ENCODE measurements around the gene ENGASE.

DNA sequence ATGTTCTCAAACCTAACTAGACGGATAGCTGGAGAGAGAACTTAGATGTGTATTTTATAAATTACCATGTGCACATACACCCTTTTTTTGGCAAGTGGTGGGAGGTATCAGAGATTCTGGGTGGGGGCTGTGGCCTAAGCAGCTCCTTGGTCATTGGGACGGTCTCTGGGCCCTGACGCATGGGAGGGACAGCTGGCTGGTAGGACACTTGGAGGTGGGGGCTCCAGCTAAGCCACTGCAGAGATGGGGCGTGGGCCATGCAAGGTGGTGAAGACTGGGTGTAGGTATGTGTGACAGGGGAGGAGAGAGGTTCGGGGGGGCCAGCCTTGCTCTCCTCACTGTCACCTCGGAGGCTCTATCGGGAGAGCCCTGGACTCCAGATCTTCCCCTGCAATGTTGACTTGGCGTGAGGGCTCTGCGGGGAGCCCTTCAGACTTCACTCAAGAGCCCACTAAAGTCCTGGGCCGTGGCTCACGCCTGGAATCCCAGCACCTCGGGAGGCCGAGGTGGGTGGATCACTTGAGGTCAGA lies 33.5 kb upstream of the ENGASE start:
- TF ChIP-seq EP300 (IDR thresholded peaks at IDR 0.05; ENCODE audit: borderline replicate concordance in 1 of 2, low read depth in 2 of 2, low read length in 2 of 2): no peak
- TF ChIP-seq POLR2AphosphoS5 (IDR thresholded peaks at IDR 0.05; ENCODE audit: low read depth, low read length): no peak
- TF ChIP-seq JUND (IDR thresholded peaks at IDR 0.05; ENCODE audit: low read length): no peak
- TF ChIP-seq EZH2 (IDR thresholded peaks at IDR 0.05; ENCODE audit: low read depth, low read length, severe bottlenecking): no peak
- TF ChIP-seq, protein P1, sequence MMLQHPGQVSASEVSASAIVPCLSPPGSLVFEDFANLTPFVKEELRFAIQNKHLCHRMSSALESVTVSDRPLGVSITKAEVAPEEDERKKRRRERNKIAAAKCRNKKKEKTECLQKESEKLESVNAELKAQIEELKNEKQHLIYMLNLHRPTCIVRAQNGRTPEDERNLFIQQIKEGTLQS (IDR thresholded peaks at IDR 0.05; ENCODE audit: insufficient read depth, low read depth, low read length): no peak
- TF ChIP-seq TCF12 (IDR thresholded peaks at IDR 0.05; ENCODE audit: low read depth, low read length): no peak
- no peak for TF ChIP-seq NANOG (IDR thresholded peaks at IDR 0.05; ENCODE audit: insufficient read depth, low read depth, low read length, poor library complexity, severe bottlenecking)
- TF ChIP-seq CTCF (IDR thresholded peaks at IDR 0.05; ENCODE audit: control extremely low read depth in 1 of 3, insufficient read depth in 1 of 3, low read depth in 1 of 3, low read length in 3 of 3): no peak
- no peak for TF ChIP-seq POLR2A (IDR thresholded peaks at IDR 0.05; ENCODE audit: control extremely low read depth in 1 of 2, low read depth in 2 of 2, low read length in 2 of 2)
- no peak for TF ChIP-seq SAP30 (IDR thresholded peaks at IDR 0.05; ENCODE audit: insufficient read depth, insufficient replicate concordance, low read length)
- TF ChIP-seq, protein P2, sequence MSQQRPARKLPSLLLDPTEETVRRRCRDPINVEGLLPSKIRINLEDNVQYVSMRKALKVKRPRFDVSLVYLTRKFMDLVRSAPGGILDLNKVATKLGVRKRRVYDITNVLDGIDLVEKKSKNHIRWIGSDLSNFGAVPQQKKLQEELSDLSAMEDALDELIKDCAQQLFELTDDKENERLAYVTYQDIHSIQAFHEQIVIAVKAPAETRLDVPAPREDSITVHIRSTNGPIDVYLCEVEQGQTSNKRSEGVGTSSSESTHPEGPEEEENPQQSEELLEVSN (IDR thresholded peaks at IDR 0.05): no peak
